ENCODE results near the gene GPN3. TPM values are rescaled to one million over a fixed set of nuclear protein-coding genes. Genes with fewer than 3 reads are reported as not detected.

GPN3 gene
- total and polyA plus RNA-seq, 2 of the 8 experiments (the other 6 are each of a cell fraction or from before 2014, with no cell fraction given) = 49.7 to 52.9 TPM

GRCh38 chr12:110431957-110432587 lies 36.0 kb downstream of the GPN3 start (continued):
- TF ChIP-seq SAP30 (IDR thresholded peaks at IDR 0.05; ENCODE audit: insufficient read depth, insufficient replicate concordance, low read length) = no peak
- TF ChIP-seq, protein P1, sequence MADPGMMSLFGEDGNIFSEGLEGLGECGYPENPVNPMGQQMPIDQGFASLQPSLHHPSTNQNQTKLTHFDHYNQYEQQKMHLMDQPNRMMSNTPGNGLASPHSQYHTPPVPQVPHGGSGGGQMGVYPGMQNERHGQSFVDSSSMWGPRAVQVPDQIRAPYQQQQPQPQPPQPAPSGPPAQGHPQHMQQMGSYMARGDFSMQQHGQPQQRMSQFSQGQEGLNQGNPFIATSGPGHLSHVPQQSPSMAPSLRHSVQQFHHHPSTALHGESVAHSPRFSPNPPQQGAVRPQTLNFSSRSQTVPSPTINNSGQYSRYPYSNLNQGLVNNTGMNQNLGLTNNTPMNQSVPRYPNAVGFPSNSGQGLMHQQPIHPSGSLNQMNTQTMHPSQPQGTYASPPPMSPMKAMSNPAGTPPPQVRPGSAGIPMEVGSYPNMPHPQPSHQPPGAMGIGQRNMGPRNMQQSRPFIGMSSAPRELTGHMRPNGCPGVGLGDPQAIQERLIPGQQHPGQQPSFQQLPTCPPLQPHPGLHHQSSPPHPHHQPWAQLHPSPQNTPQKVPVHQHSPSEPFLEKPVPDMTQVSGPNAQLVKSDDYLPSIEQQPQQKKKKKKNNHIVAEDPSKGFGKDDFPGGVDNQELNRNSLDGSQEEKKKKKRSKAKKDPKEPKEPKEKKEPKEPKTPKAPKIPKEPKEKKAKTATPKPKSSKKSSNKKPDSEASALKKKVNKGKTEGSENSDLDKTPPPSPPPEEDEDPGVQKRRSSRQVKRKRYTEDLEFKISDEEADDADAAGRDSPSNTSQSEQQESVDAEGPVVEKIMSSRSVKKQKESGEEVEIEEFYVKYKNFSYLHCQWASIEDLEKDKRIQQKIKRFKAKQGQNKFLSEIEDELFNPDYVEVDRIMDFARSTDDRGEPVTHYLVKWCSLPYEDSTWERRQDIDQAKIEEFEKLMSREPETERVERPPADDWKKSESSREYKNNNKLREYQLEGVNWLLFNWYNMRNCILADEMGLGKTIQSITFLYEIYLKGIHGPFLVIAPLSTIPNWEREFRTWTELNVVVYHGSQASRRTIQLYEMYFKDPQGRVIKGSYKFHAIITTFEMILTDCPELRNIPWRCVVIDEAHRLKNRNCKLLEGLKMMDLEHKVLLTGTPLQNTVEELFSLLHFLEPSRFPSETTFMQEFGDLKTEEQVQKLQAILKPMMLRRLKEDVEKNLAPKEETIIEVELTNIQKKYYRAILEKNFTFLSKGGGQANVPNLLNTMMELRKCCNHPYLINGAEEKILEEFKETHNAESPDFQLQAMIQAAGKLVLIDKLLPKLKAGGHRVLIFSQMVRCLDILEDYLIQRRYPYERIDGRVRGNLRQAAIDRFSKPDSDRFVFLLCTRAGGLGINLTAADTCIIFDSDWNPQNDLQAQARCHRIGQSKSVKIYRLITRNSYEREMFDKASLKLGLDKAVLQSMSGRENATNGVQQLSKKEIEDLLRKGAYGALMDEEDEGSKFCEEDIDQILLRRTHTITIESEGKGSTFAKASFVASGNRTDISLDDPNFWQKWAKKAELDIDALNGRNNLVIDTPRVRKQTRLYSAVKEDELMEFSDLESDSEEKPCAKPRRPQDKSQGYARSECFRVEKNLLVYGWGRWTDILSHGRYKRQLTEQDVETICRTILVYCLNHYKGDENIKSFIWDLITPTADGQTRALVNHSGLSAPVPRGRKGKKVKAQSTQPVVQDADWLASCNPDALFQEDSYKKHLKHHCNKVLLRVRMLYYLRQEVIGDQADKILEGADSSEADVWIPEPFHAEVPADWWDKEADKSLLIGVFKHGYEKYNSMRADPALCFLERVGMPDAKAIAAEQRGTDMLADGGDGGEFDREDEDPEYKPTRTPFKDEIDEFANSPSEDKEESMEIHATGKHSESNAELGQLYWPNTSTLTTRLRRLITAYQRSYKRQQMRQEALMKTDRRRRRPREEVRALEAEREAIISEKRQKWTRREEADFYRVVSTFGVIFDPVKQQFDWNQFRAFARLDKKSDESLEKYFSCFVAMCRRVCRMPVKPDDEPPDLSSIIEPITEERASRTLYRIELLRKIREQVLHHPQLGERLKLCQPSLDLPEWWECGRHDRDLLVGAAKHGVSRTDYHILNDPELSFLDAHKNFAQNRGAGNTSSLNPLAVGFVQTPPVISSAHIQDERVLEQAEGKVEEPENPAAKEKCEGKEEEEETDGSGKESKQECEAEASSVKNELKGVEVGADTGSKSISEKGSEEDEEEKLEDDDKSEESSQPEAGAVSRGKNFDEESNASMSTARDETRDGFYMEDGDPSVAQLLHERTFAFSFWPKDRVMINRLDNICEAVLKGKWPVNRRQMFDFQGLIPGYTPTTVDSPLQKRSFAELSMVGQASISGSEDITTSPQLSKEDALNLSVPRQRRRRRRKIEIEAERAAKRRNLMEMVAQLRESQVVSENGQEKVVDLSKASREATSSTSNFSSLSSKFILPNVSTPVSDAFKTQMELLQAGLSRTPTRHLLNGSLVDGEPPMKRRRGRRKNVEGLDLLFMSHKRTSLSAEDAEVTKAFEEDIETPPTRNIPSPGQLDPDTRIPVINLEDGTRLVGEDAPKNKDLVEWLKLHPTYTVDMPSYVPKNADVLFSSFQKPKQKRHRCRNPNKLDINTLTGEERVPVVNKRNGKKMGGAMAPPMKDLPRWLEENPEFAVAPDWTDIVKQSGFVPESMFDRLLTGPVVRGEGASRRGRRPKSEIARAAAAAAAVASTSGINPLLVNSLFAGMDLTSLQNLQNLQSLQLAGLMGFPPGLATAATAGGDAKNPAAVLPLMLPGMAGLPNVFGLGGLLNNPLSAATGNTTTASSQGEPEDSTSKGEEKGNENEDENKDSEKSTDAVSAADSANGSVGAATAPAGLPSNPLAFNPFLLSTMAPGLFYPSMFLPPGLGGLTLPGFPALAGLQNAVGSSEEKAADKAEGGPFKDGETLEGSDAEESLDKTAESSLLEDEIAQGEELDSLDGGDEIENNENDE (IDR thresholded peaks at IDR 0.05; ENCODE audit: insufficient replicate concordance, low read length) = no peak
- TF ChIP-seq CHD2 (IDR thresholded peaks at IDR 0.05; ENCODE audit: low read length) = no peak
- TF ChIP-seq BRCA1 (IDR thresholded peaks at IDR 0.05; ENCODE audit: low read depth, low read length) = no peak
- no peak for TF ChIP-seq GABPA (IDR thresholded peaks at IDR 0.05; ENCODE audit: borderline replicate concordance, insufficient read depth, low read length)
- TF ChIP-seq BACH1 (IDR thresholded peaks at IDR 0.05; ENCODE audit: low read length) = no peak
- TF ChIP-seq ATF2 (IDR thresholded peaks at IDR 0.05; ENCODE audit: low read length) = no peak
- TF ChIP-seq CEBPB (IDR thresholded peaks at IDR 0.05; ENCODE audit: low read depth, low read length) = no peak

Measured in H1 (cell line).